ENCODE results near the gene PIP5K1C. TPM values are rescaled to one million over a fixed set of nuclear protein-coding genes. Genes with fewer than 3 reads are reported as not detected.

The PIP5K1C gene
- total RNA-seq, 3 donors from 2014 or later (not counting 1 experiment from before 2014, with no cell fraction given), result 35.0 to 49.2 (median 36.8) TPM

GRCh38 chr19:3607303-3608078 is 92.8 kb downstream of the PIP5K1C start:
- TF ChIP-seq, protein P1, sequence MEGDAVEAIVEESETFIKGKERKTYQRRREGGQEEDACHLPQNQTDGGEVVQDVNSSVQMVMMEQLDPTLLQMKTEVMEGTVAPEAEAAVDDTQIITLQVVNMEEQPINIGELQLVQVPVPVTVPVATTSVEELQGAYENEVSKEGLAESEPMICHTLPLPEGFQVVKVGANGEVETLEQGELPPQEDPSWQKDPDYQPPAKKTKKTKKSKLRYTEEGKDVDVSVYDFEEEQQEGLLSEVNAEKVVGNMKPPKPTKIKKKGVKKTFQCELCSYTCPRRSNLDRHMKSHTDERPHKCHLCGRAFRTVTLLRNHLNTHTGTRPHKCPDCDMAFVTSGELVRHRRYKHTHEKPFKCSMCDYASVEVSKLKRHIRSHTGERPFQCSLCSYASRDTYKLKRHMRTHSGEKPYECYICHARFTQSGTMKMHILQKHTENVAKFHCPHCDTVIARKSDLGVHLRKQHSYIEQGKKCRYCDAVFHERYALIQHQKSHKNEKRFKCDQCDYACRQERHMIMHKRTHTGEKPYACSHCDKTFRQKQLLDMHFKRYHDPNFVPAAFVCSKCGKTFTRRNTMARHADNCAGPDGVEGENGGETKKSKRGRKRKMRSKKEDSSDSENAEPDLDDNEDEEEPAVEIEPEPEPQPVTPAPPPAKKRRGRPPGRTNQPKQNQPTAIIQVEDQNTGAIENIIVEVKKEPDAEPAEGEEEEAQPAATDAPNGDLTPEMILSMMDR (IDR thresholded peaks at IDR 0.05), result no peak
- WGBS (ENCODE audit: insufficient coverage), result 44% methylated on average over 22 of the region's 22 CpGs
- intact Hi-C loops (cut with micrococcal nuclease), result no loop called here
- H3K27ac ChIP-seq (ENCODE audit: low read length), result no peak overlapping the region
- H3K9me3 ChIP-seq (ENCODE audit: control insufficient read depth, insufficient read depth, low read length), result no peaks in the 10 kb centered on the region
- Mint-ChIP-seq H3K27ac (peak overlapping the region in 1 of 2 donors; percentile 42), H3K9me3 (no peaks in the 10 kb centered on the region), H3K4me3 (peak overlapping the region; percentile 71), H3K27me3 (ENCODE audit: low read depth in 2 of 2) (no peaks in the 10 kb centered on the region), H3K36me3 (no peaks in the 10 kb centered on the region), H3K4me1 (peaks cover 7 to 21% of the 10 kb centered on the region in 2 donors)
- peaks cover 52% of the 10 kb centered on the region for H3K4me1 ChIP-seq (ENCODE audit: control insufficient read depth, insufficient read depth, low read length)
- H3K4me3 ChIP-seq (ENCODE audit: low read length), result no peak overlapping the region
- DNase-seq (no peak), ATAC-seq (no peak)
- peaks cover 13% of the 10 kb centered on the region for H3K36me3 ChIP-seq (ENCODE audit: control insufficient read depth, insufficient read depth, low read length)
- H3K27me3 ChIP-seq (ENCODE audit: control insufficient read depth, insufficient read depth, low read length), result no peaks in the 10 kb centered on the region

GRCh38 chr19:3606690-3607289 is 93.5 kb downstream of the PIP5K1C start, which contains the start of gene TBXA2R:
Gene TBXA2R, minus strand, starts transcription at chr19:3606875. Its CDS starts 6,241 bp downstream, at chr19:3600634.
- 4% methylated on average over 46 of the region's 46 CpGs for WGBS (ENCODE audit: insufficient coverage)
- no peaks in the 10 kb centered on the region for H3K36me3 Mint-ChIP-seq
- TF ChIP-seq, protein P1 (IDR thresholded peaks at IDR 0.05), result no peak
- H3K4me1 ChIP-seq (ENCODE audit: control insufficient read depth, insufficient read depth, low read length), result peaks cover 52% of the 10 kb centered on the region
- H3K4me3 Mint-ChIP-seq, result peak within 1 kb of the TSS; percentile 71
- H3K9me3 Mint-ChIP-seq, result no peaks in the 10 kb centered on the region
- no peaks in the 10 kb centered on the region for H3K27me3 ChIP-seq (ENCODE audit: control insufficient read depth, insufficient read depth, low read length)
- ATAC-seq (peak in 2 of 3 donors; percentile 44 to 50), DNase-seq (peak; percentile 54 to 62)
- H3K27ac Mint-ChIP-seq, result peak within 1 kb of the TSS in 1 of 2 donors; percentile 42
- no peak within 1 kb of the TSS for H3K27ac ChIP-seq (ENCODE audit: low read length)
- H3K27me3 Mint-ChIP-seq (ENCODE audit: low read depth in 2 of 2), result no peaks in the 10 kb centered on the region
- H3K9me3 ChIP-seq (ENCODE audit: control insufficient read depth, insufficient read depth, low read length), result no peaks in the 10 kb centered on the region
- peaks cover 9% of the 10 kb centered on the region for H3K36me3 ChIP-seq (ENCODE audit: control insufficient read depth, insufficient read depth, low read length)
- peaks cover 7 to 21% of the 10 kb centered on the region in 2 donors for H3K4me1 Mint-ChIP-seq
- intact Hi-C loops (cut with micrococcal nuclease), result no loop called here
- H3K4me3 ChIP-seq (ENCODE audit: low read length), result peak within 1 kb of the TSS; percentile 36

DNA sequence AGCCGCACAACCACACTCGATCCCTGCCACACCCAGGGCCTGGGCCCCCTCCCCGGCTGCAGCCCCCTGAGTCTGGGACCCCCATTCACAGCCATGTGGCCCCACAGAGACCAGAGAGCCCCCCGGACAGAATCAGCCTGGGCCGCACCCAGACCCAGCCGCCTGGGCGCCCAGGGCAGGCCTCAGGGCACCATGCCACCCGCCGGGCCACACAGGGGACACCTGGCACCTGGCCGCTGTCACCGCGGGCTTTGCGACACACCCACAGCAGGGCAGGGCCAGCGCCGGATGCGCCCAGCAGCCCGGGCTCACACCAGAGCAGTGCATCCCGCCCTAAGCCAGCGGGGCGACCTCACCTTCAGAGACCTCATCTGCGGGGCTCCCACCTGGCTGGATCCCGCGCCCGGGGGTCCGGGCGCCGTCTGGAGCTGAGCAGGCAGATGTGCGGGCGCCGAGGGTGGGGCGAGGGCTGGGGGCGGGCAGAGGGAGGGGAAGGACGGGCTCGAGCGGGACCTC is 94.0 kb downstream of the PIP5K1C start:
- Histone ChIP-seq H3K4me1 (ENCODE audit: control insufficient read depth, insufficient read depth, low read length) (peaks cover 52% of the 10 kb centered on the region), H3K4me3 (ENCODE audit: low read length) (peak overlapping the region; percentile 36)
- no peaks in the 10 kb centered on the region for H3K27me3 Mint-ChIP-seq (ENCODE audit: low read depth in 2 of 2)

More for the DNA sequence above, 94.0 kb downstream of the PIP5K1C start:
- no peak overlapping the region for H3K27ac Mint-ChIP-seq
- H3K36me3 Mint-ChIP-seq, result no peaks in the 10 kb centered on the region
- TF ChIP-seq, protein P1 (IDR thresholded peaks at IDR 0.05), result no peak
- Histone ChIP-seq H3K27me3 (ENCODE audit: control insufficient read depth, insufficient read depth, low read length) (no peaks in the 10 kb centered on the region), H3K36me3 (ENCODE audit: control insufficient read depth, insufficient read depth, low read length) (peaks cover 4% of the 10 kb centered on the region), H3K27ac (ENCODE audit: low read length) (no peak overlapping the region), H3K9me3 (ENCODE audit: control insufficient read depth, insufficient read depth, low read length) (no peaks in the 10 kb centered on the region)
- WGBS (ENCODE audit: insufficient coverage), result 2% methylated on average over 35 of the region's 35 CpGs
- peaks cover 7 to 21% of the 10 kb centered on the region in 2 donors for H3K4me1 Mint-ChIP-seq
- peak; percentile 41 to 54 (median 52) for ATAC-seq
- intact Hi-C loops (cut with micrococcal nuclease), result no loop called here
- no peaks in the 10 kb centered on the region for H3K9me3 Mint-ChIP-seq
- DNase-seq, result peak; percentile 38 to 55
- peak overlapping the region; percentile 38 for H3K4me3 Mint-ChIP-seq
